Stimulated activated CD4-positive, alpha-beta T cell treated with anti-CD3 and anti-CD28 coated beads, Interleukin-1b, Interleukin-23, amount 100 ng/mL, for 24 hours (primary cell): ENCODE data around the gene KCTD12.
"Not testable (repeated sequence)": the region's sequence is repeated elsewhere in the genome, so short reads cannot be mapped to it uniquely, and the experiment has no call there.

Source experiments
- DNase-seq, 4 experiments: peaks; one replicate each; pipeline ENCODE4 v3.0.0-alpha.2; 2020; ENCODE audit warnings: low read depth in 4 of 4, low spot score in 1 of 4

Gene KCTD12

DNA sequence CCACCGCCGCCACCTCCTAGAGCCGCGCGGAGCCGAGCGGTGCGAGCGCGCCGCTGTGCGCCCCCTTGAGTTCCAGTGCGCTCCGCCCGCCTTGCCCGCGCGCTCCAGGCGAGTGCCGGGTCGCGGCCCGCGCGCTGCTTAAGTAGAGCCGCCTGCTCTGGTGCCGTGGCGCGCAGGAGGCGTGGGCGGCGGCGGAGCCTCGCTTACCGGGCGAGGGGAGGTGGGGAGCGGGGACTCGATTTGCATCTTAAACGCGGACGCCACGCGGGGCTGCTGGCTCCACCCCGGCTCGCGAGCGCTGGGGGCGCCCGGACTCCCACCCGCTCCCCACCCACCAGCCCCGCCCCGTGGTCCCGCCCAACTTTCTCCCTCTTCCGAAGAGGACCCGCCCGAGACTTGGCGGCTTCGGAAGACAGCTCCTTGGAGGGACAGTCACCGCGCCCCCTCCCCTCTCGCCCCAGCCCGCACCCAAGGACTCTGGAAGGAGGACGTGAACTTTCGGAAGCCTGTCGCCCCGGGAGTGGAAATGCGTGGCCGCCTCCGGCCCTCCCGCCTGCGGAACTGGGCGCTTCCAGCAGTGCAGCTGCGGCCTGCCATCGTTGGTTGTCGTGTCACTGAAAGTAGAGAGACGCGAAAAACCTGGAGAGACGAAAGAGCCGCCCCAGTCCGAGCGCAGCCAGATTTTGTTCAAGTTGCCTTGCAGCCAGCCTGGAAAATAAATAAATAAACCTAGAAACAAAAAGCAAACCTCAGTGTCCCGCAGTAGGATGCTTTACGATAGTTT lies at the start of gene KCTD12:
Gene KCTD12 (minus strand): TSS at position 114 of the 784 bp plus-strand sequence. CDS start 257 bp downstream, outside the sequence.
- peak; percentile 43 to 69 (median 57) for DNase-seq

GRCh38 chr13:76934671-76935070 lies 48.5 kb upstream of the KCTD12 start:
- no peak for DNase-seq

GRCh38 chr13:76932076-76932475 lies 45.9 kb upstream of the KCTD12 start:
- no peak for DNase-seq

- DNase-seq, result no peak
These were observed 43.7 kb upstream of the KCTD12 start for GRCh38 chr13:76929851-76930374.

DNA sequence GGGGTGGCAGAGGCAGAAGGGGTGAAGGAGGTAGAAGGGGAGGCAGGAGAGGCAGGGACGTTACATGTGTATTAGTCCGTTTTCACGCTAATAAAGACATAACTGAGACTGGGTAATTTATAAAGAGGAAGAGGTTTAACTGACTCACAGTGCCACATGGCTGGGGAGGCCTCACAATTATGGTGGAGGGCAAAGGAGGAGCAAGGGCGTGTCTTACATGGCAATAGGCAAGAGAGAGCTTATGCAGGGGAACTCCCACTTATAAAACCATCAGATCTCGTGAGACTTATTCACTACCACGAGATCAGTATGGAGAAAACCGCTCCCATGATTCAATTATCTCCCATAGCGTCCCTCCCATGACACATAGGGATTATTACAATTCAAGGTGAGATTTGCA lies 43.1 kb upstream of the KCTD12 start:
- no peak for DNase-seq

- no peak for DNase-seq
These were observed 42.3 kb upstream of the KCTD12 start for GRCh38 chr13:76928456-76928855.

GRCh38 chr13:76927955-76928354 lies 41.8 kb upstream of the KCTD12 start:
- DNase-seq, result no peak

GRCh38 chr13:76925115-76925514 lies 38.9 kb upstream of the KCTD12 start:
- DNase-seq, result no peak

GRCh38 chr13:76921516-76921915 lies 35.3 kb upstream of the KCTD12 start:
- no peak for DNase-seq

GRCh38 chr13:76917755-76918481 lies 31.7 kb upstream of the KCTD12 start:
- not testable (repeated sequence) for DNase-seq

DNA sequence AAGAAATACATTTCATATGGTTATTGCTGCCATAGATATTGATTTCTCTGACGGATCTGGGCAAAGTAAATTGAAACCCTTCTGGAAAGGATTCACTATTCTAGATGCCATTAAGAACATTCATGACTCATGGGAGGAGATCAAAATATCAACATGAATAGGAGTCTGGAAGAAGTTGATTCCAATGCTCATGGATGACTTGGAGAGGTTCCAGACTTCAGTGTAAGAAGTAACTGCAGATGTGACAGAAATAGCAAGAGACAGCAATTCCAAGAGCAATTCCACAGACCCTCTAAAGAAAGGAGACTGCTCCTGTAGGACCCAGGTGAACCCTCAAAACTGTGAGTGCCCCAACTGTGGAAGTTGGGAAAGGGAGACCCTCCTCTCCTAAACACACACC lies 30.9 kb upstream of the KCTD12 start:
- no peak for DNase-seq

DNA sequence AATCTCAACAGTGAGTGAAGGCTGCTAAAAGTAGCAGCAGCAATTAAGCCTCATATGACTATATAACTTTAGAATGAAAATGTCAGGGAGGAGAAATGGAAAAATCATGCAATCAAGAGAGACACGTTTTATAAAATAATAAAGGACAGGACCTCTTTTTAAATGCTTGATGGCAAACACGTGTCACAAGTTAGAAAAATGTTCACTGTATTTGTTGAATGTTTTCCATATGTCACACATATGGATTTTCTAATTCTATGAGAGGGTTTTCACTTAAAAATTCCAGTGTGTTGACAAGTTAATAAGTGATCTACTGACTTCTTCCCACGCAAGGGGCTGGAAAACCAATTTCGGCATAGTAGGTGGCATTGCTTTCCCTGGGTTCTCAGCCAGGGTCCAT lies 27.7 kb upstream of the KCTD12 start:
- DNase-seq, result no peak

GRCh38 chr13:76912476-76912875 lies 26.3 kb upstream of the KCTD12 start:
- DNase-seq, result no peak

GRCh38 chr13:76904507-76904906 lies 18.3 kb upstream of the KCTD12 start:
- DNase-seq, result no peak

DNA sequence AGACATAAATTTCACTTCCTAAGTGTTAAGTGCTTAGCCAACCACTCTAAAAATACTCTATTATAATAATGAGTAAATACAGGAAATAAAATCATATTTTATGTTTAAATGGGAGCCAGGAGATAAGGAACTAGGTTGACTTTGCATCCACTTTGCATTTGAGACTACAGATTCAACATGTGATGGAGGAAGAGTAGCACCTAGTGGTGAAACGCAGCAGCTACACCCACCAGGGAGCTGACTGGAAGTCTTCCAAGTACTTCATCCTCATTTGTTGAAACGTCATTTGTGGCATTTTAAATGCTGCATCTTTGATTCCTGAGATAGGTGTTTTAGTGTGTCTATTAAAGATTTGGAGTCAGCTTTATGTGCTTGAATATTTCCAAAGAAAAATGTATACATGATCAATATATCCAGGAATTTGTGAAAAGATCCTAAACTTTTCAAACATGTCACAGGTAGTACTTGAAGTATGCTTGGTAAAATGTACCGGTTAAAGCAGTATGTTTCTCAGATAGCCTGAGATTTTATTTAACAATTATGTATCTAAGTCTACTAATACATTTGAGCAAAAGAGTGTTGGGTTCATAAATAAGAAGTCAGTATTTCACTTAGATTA lies 17.4 kb upstream of the KCTD12 start:
- peak; percentile 32 to 50 (median 34) for DNase-seq

GRCh38 chr13:76899066-76899465 lies 12.9 kb upstream of the KCTD12 start:
- not testable (repeated sequence) for DNase-seq

- DNase-seq, result not testable (repeated sequence)
These were observed 11.0 kb upstream of the KCTD12 start for GRCh38 chr13:76897171-76897570.

GRCh38 chr13:76894401-76895110 lies 8.4 kb upstream of the KCTD12 start:
- no peak for DNase-seq

DNA sequence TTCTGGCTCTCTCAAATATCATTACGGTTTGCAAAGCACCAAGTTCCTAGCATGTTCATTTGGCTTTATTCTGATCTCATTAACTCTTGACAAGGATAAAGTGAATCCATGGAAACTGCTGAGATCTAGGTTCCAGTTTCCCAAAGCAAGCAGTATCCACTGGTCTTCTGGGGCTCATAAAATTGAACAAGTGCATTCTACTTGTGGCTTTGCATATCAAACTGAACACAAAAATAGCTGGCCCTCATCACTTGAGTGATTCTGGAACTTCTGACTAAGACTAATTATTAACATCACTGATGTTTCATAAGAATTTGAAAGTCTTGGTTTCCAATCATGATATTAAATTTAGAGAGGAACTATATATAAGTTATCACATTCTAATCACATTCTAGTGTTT lies 6.3 kb upstream of the KCTD12 start:
- DNase-seq, result no peak

DNA sequence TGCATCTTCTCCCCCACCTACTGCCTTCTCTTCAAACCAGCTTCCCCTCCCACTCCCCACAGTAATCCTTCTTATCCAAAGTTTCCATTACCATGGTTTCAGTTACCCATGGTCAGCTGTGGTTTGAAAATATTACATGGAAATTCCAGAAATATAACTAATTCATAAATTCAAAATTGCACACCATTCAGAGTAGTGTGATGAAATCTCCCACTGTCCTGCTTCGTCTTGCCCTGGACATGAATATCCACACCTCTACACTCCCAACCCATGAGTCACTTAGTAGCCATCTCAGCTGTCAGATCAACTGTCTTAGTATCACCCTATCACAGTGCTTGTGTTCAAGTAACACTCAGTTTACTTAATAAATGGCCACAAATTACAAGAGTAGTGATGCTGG lies 3.8 kb upstream of the KCTD12 start:
- DNase-seq, result no peak

DNA sequence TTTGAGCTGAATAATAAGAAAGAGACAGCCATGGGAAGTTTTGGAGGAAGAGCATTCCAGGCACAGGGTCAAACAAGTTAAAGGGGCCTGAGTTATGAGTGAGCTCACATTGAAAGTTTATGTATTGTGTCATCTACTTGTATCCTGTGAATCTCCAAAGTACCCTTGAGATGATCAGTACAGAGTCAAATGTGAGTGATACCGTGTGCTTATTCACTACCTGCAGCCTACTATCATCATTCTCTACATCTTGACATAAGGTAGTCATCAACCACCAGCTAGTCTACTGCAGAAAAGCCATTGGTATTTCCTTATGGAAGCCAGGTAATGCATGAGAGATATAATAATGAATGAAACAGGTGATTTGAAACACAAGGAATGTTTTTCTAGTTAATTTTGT lies 3.0 kb upstream of the KCTD12 start:
- DNase-seq, result no peak
